HepG2 (cell line): ENCODE data around the gene HID1. TPM values are rescaled to one million over a fixed set of nuclear protein-coding genes. Genes with fewer than 3 reads are reported as not detected.

Source experiments
- CHD4 ChIP-seq: fragments of 200-600 bp; sonication (generic); IDR thresholded peaks from 2 replicates; pipeline ENCODE4 v1.7.0; 2017; ENCODE audit warnings: mild to moderate bottlenecking, low read length, borderline replicate concordance
- ELF4 ChIP-seq: sonication (generic); formaldehyde crosslinking; IDR thresholded peaks from 2 replicates; pipeline ENCODE4 v1.5.0; 2020; ENCODE audit warnings: missing genetic modification reagents, mild to moderate bottlenecking, moderate library complexity, borderline replicate concordance
- MAF1 ChIP-seq: sonication (generic); formaldehyde crosslinking; IDR thresholded peaks from 2 replicates; pipeline ENCODE4 v1.5.0; 2020; ENCODE audit warnings: missing genetic modification reagents, borderline replicate concordance
- MED1 ChIP-seq: sonication (generic); formaldehyde crosslinking; IDR thresholded peaks from 2 replicates; pipeline ENCODE4 v1.4.0; 2020; ENCODE audit warnings: missing genetic modification reagents
- SMAD9 ChIP-seq: sonication (generic); formaldehyde crosslinking; IDR thresholded peaks from 2 replicates; pipeline ENCODE4 v1.5.1; 2020; ENCODE audit warnings: mild to moderate bottlenecking, missing genetic modification reagents
- TCF12 ChIP-seq, 2 experiments: fragments of 450-650 bp in 1 of 2; sonication (generic) in 1 of 2; formaldehyde crosslinking in 1 of 2; IDR thresholded peaks; 2 replicates each; pipeline versions ENCODE4 v1.6.1 to v1.8.0; 2017 to 2022; ENCODE audit warnings: antibody characterized with exemption in 1 of 2, mild to moderate bottlenecking in 1 of 2, missing genetic modification reagents in 1 of 2, moderate library complexity in 1 of 2
- ZFP36 ChIP-seq: fragments of 150-350 bp; IDR thresholded peaks from 2 replicates; pipeline ENCODE4 v1.6.1; 2018; ENCODE audit warnings: borderline replicate concordance, low read length, low read depth; ENCODE audit not compliant: partially characterized antibody
- ZFY ChIP-seq: sonication (generic); formaldehyde crosslinking; IDR thresholded peaks from 2 replicates; pipeline ENCODE4 v1.4.0; 2020; ENCODE audit warnings: missing genetic modification reagents
- ZNF749 ChIP-seq: sonication (generic); formaldehyde crosslinking; IDR thresholded peaks from 2 replicates; pipeline ENCODE4 v1.8.0; 2022; ENCODE audit warnings: mild to moderate bottlenecking, missing genetic modification reagents, moderate library complexity, borderline replicate concordance
- ZNF841 ChIP-seq: sonication (generic); formaldehyde crosslinking; IDR thresholded peaks from 2 replicates; pipeline ENCODE4 v1.8.1; 2023; ENCODE audit warnings: missing genetic modification reagents, borderline replicate concordance
- ZZZ3 ChIP-seq: sonication (generic); formaldehyde crosslinking; IDR thresholded peaks from 2 replicates; pipeline ENCODE4 v1.4.0; 2020; ENCODE audit warnings: missing genetic modification reagents, mild to moderate bottlenecking, borderline replicate concordance
- polyA plus RNA-seq, 8 experiments: library from polyadenylated mRNA; depleted of rRNA in 3 of 8; stranded (reverse) in 7 of 8; unstranded in 1 of 8; fragments of >200 nt; fragmentation: Illumina TruSeq in 4 of 8; extraction: Trizol in 4 of 8; gene quantifications; 2 replicates each; pipeline versions ENCODE4 v1.2.1 to v1.2.3, GENCODE V29; 2011 to 2016; ENCODE audit warnings: low read depth in 4 of 8, missing spikeins in 1 of 8, mixed read lengths in 1 of 8; ENCODE audit not compliant: insufficient read depth in 1 of 8
- total RNA-seq, 5 experiments: library from RNA; depleted of rRNA; stranded (reverse); fragments of >200 nt; fragmentation: Illumina TruSeq; extraction: Trizol; gene quantifications; 2 replicates each; pipeline ENCODE4 v1.2.3, GENCODE V29; 2016; ENCODE audit warnings: low read depth in 1 of 5
- TF ChIP-seq, protein P1 (sequence below): sonication (generic); formaldehyde crosslinking; IDR thresholded peaks from 2 replicates; pipeline ENCODE4 v1.4.0; 2020; ENCODE audit warnings: mild to moderate bottlenecking, missing genetic modification reagents
- TF ChIP-seq, protein P2 (sequence below): sonication (generic); formaldehyde crosslinking; IDR thresholded peaks from 2 replicates; pipeline ENCODE4 v1.5.1; 2020; ENCODE audit warnings: missing genetic modification reagents, mild to moderate bottlenecking, borderline replicate concordance
- TF ChIP-seq, protein P3 (sequence below): sonication (generic); formaldehyde crosslinking; IDR thresholded peaks from 2 replicates; pipeline ENCODE4 v1.5.0; 2020; ENCODE audit warnings: mild to moderate bottlenecking, missing genetic modification reagents
- TF ChIP-seq, protein P4 (sequence below): IDR thresholded peaks from 2 replicates; pipeline ENCODE4 v1.6.1; 2016
- TF ChIP-seq, protein P5 (sequence below): sonication (generic); formaldehyde crosslinking; IDR thresholded peaks from 2 replicates; pipeline ENCODE4 v1.4.0; 2020; ENCODE audit warnings: missing genetic modification reagents
- TF ChIP-seq, protein P6 (sequence below): IDR thresholded peaks from 2 replicates; pipeline ENCODE4 v1.6.1; 2016; ENCODE audit warnings: missing genetic modification reagents, missing compliant biosample characterization

The HID1 gene
- total and polyA plus RNA-seq, 2 of the 13 experiments (the other 11 are each of a cell fraction or from before 2014, with no cell fraction given): 2.1 to 10.6 TPM

DNA sequence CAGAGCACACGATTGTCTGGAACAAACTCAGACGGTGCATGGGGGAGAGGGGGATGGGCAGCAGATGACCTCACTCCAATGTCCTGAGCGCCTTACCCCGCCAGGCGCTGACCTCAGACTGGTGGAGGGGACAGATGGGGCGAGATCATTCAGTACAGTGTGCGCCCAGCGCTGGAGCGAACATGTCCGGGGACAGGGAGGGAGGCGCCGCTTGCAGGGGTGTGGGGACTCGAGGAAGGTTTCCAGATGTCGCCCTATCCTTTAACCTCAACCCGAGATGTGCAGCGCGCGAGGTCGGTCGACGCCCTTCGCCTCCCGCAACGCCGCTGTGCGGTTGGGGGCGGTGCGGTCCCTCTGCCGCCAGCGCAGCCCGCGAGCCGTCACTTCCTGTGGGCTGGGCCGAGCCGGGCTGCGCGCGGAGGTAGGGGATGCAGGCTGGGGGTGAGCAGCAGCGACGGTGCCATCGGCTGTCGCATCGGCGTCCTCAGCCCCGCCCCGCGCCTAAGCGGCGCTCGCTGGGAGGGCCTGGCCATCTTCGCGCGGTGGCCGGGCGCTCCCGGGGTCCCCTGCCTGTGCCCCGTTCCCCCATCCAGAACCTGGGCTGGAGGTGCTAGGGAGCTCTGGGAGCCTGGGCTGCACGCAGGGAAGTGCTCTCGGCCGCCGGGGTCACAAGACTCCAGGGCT, 9.6 kb upstream of the HID1 start (continued):
- TF ChIP-seq, protein P1, sequence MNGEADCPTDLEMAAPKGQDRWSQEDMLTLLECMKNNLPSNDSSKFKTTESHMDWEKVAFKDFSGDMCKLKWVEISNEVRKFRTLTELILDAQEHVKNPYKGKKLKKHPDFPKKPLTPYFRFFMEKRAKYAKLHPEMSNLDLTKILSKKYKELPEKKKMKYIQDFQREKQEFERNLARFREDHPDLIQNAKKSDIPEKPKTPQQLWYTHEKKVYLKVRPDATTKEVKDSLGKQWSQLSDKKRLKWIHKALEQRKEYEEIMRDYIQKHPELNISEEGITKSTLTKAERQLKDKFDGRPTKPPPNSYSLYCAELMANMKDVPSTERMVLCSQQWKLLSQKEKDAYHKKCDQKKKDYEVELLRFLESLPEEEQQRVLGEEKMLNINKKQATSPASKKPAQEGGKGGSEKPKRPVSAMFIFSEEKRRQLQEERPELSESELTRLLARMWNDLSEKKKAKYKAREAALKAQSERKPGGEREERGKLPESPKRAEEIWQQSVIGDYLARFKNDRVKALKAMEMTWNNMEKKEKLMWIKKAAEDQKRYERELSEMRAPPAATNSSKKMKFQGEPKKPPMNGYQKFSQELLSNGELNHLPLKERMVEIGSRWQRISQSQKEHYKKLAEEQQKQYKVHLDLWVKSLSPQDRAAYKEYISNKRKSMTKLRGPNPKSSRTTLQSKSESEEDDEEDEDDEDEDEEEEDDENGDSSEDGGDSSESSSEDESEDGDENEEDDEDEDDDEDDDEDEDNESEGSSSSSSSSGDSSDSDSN: peak; percentile 98
- TF ChIP-seq, protein P2, sequence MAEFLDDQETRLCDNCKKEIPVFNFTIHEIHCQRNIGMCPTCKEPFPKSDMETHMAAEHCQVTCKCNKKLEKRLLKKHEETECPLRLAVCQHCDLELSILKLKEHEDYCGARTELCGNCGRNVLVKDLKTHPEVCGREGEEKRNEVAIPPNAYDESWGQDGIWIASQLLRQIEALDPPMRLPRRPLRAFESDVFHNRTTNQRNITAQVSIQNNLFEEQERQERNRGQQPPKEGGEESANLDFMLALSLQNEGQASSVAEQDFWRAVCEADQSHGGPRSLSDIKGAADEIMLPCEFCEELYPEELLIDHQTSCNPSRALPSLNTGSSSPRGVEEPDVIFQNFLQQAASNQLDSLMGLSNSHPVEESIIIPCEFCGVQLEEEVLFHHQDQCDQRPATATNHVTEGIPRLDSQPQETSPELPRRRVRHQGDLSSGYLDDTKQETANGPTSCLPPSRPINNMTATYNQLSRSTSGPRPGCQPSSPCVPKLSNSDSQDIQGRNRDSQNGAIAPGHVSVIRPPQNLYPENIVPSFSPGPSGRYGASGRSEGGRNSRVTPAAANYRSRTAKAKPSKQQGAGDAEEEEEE (CRISPR knock-in tag): no peak
- TF ChIP-seq ZFP36 (no peak), TCF12 (IDR thresholded peaks at IDR 0.05) (no peak), TCF12 (CRISPR knock-in tag; IDR thresholded peaks at IDR 0.05) (peak; percentile 89), MAF1 (CRISPR knock-in tag) (no peak), ZNF749 (CRISPR knock-in tag) (peak; percentile 86), ELF4 (CRISPR knock-in tag) (no peak; the same call in 1 of the 2 replicates), SMAD9 (CRISPR knock-in tag) (peak; percentile 19; the same call in 1 of the 2 replicates), CHD4 (no peak), ZFY (peak; percentile 81), ZNF841 (CRISPR knock-in tag) (no peak), MED1 (CRISPR knock-in tag) (peak; percentile 73), ZZZ3 (CRISPR knock-in tag) (peak; percentile 74; the same call in 1 of the 2 replicates)
- TF ChIP-seq, protein P3, sequence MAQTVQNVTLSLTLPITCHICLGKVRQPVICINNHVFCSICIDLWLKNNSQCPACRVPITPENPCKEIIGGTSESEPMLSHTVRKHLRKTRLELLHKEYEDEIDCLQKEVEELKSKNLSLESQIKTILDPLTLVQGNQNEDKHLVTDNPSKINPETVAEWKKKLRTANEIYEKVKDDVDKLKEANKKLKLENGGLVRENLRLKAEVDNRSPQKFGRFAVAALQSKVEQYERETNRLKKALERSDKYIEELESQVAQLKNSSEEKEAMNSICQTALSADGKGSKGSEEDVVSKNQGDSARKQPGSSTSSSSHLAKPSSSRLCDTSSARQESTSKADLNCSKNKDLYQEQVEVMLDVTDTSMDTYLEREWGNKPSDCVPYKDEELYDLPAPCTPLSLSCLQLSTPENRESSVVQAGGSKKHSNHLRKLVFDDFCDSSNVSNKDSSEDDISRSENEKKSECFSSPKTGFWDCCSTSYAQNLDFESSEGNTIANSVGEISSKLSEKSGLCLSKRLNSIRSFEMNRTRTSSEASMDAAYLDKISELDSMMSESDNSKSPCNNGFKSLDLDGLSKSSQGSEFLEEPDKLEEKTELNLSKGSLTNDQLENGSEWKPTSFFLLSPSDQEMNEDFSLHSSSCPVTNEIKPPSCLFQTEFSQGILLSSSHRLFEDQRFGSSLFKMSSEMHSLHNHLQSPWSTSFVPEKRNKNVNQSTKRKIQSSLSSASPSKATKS: 0 out of 2 replicates have a peak, but pooled peaks have one; percentile 87
- TF ChIP-seq, protein P4, sequence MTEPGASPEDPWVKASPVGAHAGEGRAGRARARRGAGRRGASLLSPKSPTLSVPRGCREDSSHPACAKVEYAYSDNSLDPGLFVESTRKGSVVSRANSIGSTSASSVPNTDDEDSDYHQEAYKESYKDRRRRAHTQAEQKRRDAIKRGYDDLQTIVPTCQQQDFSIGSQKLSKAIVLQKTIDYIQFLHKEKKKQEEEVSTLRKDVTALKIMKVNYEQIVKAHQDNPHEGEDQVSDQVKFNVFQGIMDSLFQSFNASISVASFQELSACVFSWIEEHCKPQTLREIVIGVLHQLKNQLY: no peak
- TF ChIP-seq, protein P5, sequence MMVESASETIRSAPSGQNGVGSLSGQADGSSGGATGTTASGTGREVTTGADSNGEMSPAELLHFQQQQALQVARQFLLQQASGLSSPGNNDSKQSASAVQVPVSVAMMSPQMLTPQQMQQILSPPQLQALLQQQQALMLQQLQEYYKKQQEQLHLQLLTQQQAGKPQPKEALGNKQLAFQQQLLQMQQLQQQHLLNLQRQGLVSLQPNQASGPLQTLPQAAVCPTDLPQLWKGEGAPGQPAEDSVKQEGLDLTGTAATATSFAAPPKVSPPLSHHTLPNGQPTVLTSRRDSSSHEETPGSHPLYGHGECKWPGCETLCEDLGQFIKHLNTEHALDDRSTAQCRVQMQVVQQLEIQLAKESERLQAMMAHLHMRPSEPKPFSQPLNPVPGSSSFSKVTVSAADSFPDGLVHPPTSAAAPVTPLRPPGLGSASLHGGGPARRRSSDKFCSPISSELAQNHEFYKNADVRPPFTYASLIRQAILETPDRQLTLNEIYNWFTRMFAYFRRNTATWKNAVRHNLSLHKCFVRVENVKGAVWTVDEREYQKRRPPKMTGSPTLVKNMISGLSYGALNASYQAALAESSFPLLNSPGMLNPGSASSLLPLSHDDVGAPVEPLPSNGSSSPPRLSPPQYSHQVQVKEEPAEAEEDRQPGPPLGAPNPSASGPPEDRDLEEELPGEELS (CRISPR knock-in tag): peak; percentile 65; the same call in 1 of the 2 replicates
- TF ChIP-seq, protein P6, sequence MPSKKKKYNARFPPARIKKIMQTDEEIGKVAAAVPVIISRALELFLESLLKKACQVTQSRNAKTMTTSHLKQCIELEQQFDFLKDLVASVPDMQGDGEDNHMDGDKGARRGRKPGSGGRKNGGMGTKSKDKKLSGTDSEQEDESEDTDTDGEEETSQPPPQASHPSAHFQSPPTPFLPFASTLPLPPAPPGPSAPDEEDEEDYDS (CRISPR knock-in tag): peak; percentile 82
